Measurements from ENCODE around the gene PPP6R2. TPM values are rescaled to one million over a fixed set of nuclear protein-coding genes. Genes with fewer than 3 reads are reported as not detected.
"Not testable (repeated sequence)": the region's sequence is repeated elsewhere in the genome, so short reads cannot be mapped to it uniquely, and the experiment has no call there.

Gene PPP6R2
- total and polyA plus RNA-seq, 11 donors: 29.6 to 68.1 (median 41.5) TPM

- ATAC-seq (no peak), DNase-seq (no peak)
- peaks cover 0 to 67% (median 45%) of the 10 kb centered on the region in 9 donors for H3K36me3 ChIP-seq
- intact Hi-C loops (cut with DNase I): no loop called here
- H3K4me3 ChIP-seq: no peak overlapping the region
- TF ChIP-seq POLR2A (IDR thresholded peaks at IDR 0.05): no peak
- TF ChIP-seq, protein P1, sequence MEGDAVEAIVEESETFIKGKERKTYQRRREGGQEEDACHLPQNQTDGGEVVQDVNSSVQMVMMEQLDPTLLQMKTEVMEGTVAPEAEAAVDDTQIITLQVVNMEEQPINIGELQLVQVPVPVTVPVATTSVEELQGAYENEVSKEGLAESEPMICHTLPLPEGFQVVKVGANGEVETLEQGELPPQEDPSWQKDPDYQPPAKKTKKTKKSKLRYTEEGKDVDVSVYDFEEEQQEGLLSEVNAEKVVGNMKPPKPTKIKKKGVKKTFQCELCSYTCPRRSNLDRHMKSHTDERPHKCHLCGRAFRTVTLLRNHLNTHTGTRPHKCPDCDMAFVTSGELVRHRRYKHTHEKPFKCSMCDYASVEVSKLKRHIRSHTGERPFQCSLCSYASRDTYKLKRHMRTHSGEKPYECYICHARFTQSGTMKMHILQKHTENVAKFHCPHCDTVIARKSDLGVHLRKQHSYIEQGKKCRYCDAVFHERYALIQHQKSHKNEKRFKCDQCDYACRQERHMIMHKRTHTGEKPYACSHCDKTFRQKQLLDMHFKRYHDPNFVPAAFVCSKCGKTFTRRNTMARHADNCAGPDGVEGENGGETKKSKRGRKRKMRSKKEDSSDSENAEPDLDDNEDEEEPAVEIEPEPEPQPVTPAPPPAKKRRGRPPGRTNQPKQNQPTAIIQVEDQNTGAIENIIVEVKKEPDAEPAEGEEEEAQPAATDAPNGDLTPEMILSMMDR (IDR thresholded peaks at IDR 0.05): no peak
- peaks cover 0 to 11% (median 2%) of the 10 kb centered on the region in 12 donors for H3K4me1 ChIP-seq
- H3K27ac ChIP-seq: no peak overlapping the region
- no peaks in the 10 kb centered on the region for H3K27me3 ChIP-seq
- no peaks in the 10 kb centered on the region for H3K9me3 ChIP-seq
- WGBS, 4 donors: 93 to 98% (median 97%) methylated on average over 2 of the region's 2 CpGs
Measured at GRCh38 chr22:50371101-50371648, 28.0 kb downstream of the PPP6R2 start.

- H3K36me3 ChIP-seq: peaks cover 0 to 78% (median 57%) of the 10 kb centered on the region in 9 donors
- no peak overlapping the region for H3K4me3 ChIP-seq
- H3K4me1 ChIP-seq: peaks cover 0 to 5% (median 0%) of the 10 kb centered on the region in 12 donors
- no peaks in the 10 kb centered on the region for H3K9me3 ChIP-seq
- peak in 1 of 5 donors; percentile 10 for DNase-seq
- 89 to 94% (median 91%) methylated on average over 5 of the region's 5 CpGs for WGBS, 4 donors
- intact Hi-C loops (cut with DNase I): no loop called here
- no peaks in the 10 kb centered on the region for H3K27me3 ChIP-seq
- TF ChIP-seq, protein P1 (IDR thresholded peaks at IDR 0.05): no peak
- no peak for TF ChIP-seq POLR2A (IDR thresholded peaks at IDR 0.05)
- ATAC-seq: no peak
- no peak overlapping the region for H3K27ac ChIP-seq
Measured at GRCh38 chr22:50376085-50376651, 33.0 kb downstream of the PPP6R2 start.

GRCh38 chr22:50381021-50381555, 38.0 kb downstream of the PPP6R2 start:
- WGBS, 4 donors: 91 to 96% (median 94%) methylated on average over 13 to 15 of the region's 15 CpGs
- intact Hi-C loops (cut with DNase I); H3K9me3 ChIP-seq; H3K4me3 ChIP-seq; DNase-seq; ATAC-seq; H3K27me3 ChIP-seq: not testable (repeated sequence)
- Histone ChIP-seq H3K4me1 (peaks cover 0 to 12% (median 0%) of the 10 kb centered on the region in 12 donors), H3K36me3 (peaks cover 0 to 36% (median 22%) of the 10 kb centered on the region in 9 donors), H3K27ac (peak overlapping the region in 1 of 12 donors; percentile 55)

- Histone ChIP-seq H3K4me3 (no peak overlapping the region), H3K27me3 (no peaks in the 10 kb centered on the region), H3K27ac (no peak overlapping the region), H3K36me3 (peaks cover 0 to 60% (median 32%) of the 10 kb centered on the region in 9 donors), H3K4me1 (peaks cover 0 to 44% (median 1%) of the 10 kb centered on the region in 12 donors), H3K9me3 (no peaks in the 10 kb centered on the region)
- ATAC-seq (no peak), DNase-seq (no peak)
- no peak for TF ChIP-seq POLR2A (IDR thresholded peaks at IDR 0.05)
- TF ChIP-seq, protein P1 (IDR thresholded peaks at IDR 0.05): no peak
- intact Hi-C loops (cut with DNase I): no loop called here
- WGBS, 4 donors: 70 to 75% (median 73%) methylated on average over 6 of the region's 6 CpGs
Measured at GRCh38 chr22:50396751-50397370, 53.7 kb downstream of the PPP6R2 start.

GRCh38 chr22:50397371-50398060, 54.4 kb downstream of the PPP6R2 start:
- H3K4me3 ChIP-seq; ATAC-seq; intact Hi-C loops (cut with DNase I); H3K27me3 ChIP-seq; H3K9me3 ChIP-seq; H3K27ac ChIP-seq: not testable (repeated sequence)
- WGBS, 4 donors: 66 to 83% (median 68%) methylated on average over 3 to 4 of the region's 4 CpGs
- Histone ChIP-seq H3K4me1 (peaks cover 0 to 50% (median 1%) of the 10 kb centered on the region in 12 donors), H3K36me3 (peaks cover 0 to 60% (median 29%) of the 10 kb centered on the region in 9 donors)
- DNase-seq: peak in 1 of 5 donors; percentile 37
